Activated CD8-positive, alpha-beta memory T cell treated with anti-CD3 and anti-CD28 coated beads for 36 hours (primary cell): Measurements from ENCODE around the gene UBL5. TPM values are rescaled to one million over a fixed set of nuclear protein-coding genes. Genes with fewer than 3 reads are reported as not detected.
"Not testable (repeated sequence)": the region's sequence is repeated elsewhere in the genome, so short reads cannot be mapped to it uniquely, and the experiment has no call there.

ENCODE experiments used
- CTCF ChIA-PET: fragments of 350-600 bp; sonication (Branson Sonifier 250); formaldehyde crosslinking; loops from one replicate; lab custom pipeline; 2021; ENCODE audit warnings: antibody characterized with exemption; lab: Charles Lee
- POLR2A ChIA-PET: fragments of 350-600 bp; sonication (Branson Sonifier 250); formaldehyde crosslinking; loops from one replicate; lab custom pipeline; 2021; ENCODE audit warnings: antibody characterized with exemption; lab: Charles Lee
- total RNA-seq, 2 experiments: library from RNA; stranded (reverse); gene quantifications; one replicate each; pipeline ENCODE4 v1.2.3, GENCODE V29; 2021

Gene UBL5
- 100 to 1,000 TPM; 342 to 354 TPM for total RNA-seq

DNA sequence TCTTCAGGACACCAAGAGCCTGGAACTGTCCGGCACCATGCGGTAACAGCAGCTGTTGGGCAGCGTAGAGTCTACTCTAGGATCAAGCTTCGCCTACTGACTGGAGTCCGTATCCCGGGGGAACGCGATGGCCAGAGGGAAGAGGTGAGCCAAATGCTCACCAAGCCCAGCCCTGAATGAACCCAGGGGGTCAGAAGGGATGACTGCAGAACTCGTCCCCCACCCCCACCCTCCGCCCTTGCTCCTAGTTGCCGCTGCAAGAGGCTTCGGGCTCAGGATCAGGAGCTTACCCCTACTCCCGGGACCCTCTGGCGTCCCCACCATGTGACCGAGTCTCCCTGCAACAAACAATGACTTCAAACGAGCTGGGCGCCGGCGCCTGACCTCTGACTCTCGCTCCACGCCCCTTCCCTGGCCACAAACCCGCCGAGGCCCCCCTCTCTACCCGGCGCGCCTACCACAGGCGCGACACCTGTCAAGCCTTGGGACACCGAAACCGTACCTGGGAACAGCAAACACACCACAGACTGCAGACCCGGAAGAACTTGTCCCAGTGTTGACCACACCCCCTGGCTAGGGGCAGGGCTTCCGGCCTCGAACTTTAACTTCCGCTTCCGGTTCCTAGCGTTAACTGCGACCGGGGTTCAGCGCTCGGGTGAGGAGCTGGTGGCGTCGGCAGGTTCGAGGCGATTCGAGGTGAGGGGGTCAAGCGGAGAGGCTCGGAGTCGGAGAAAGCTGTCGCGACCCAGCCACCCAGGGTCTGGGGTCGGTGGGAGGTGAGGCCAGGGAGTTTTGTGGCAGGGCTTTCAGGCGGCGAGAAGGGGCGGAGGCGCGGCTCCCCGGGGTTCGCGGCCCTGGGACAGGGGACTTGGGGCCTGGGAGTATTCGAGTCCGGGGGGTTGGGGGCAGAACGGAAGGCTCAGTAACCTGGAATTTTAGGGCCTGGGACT lies at the start of gene UBL5:
Gene UBL5 (plus strand): TSS at position 630 of the 950 bp plus-strand sequence. CDS start 420 bp downstream, outside the sequence.
- ChIA-PET CTCF (interaction anchor here (0.9 to 1.8 kb wide), 2 partner anchors 8 to 18 kb away, joined by 4 to 8 read pairs; partner anchors contain the start of gene PIN1), POLR2A (interaction anchor here (0.6 to 1.1 kb wide), 4 partner anchors 11 to 202 kb away, joined by 3 to 4 read pairs (median 3); no protein-coding TSS in a partner anchor)

GRCh38 chr19:9782338-9782737 lies 45.4 kb upstream of the UBL5 start:
- POLR2A ChIA-PET: interaction anchor here (0.6 kb wide), 1 partner anchor 14 kb away, joined by 3 read pairs; the partner anchor contains the start of gene ZNF846
- CTCF ChIA-PET: interaction anchor here (0.5 to 1.2 kb wide), 2 partner anchors 53 to 476 kb away, joined by 3 to 4 read pairs; partner anchors contain the start of gene PIN1

- POLR2A ChIA-PET, CTCF ChIA-PET: not testable (repeated sequence)
These were observed 43.6 kb upstream of the UBL5 start for GRCh38 chr19:9784163-9784496.

- ChIA-PET POLR2A (interaction anchor here (1.0 kb wide), 1 partner anchor 17 kb away, joined by 4 read pairs; the partner anchor contains the start of gene ZNF846), CTCF (no interaction called here)
These were observed 42.1 kb upstream of the UBL5 start for GRCh38 chr19:9785367-9786331.

DNA sequence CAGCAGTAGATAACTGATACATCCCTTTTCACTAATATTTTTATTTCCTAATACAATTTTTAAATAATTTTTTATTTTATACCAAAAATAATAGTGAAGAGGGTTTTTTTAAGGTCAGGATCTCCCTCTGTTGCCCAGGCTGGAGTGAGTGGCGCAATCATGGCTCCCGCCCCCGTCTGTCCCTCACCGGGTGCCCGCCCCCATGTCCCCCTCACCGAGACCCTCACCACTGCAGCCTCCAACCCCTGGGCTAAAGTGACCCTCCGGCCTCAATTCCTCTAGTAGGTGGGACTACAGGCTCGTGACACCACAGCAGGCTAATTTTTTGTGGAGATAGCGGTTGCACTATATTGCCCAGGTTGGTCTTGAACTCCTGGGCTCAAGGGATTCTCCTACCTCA lies 41.4 kb upstream of the UBL5 start:
- CTCF ChIA-PET: no interaction called here
- POLR2A ChIA-PET: no interaction called here

DNA sequence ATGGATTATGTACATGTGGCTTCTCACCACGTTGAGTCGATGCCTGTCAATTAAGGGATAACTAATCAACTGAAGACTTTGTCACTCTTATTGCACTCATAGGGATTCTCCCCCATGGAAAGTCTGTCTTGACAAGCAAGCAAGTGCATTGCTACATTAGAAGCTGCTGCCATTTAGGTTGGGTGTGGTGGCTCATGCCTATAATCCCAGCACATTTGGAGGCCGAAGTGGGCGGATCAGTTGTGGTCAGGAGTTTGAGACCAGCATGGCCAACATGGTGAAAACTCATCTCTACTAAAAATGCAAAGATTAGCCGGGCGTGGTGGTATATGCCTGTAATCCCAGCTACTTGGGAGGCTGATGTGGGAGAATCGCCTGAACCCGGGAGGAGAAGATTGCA lies 40.9 kb upstream of the UBL5 start:
- POLR2A ChIA-PET: no interaction called here
- CTCF ChIA-PET: no interaction called here

- CTCF ChIA-PET: interaction anchor here (0.7 to 0.9 kb wide), 4 partner anchors 53 to 202 kb away, joined by 3 to 6 read pairs (median 3); no protein-coding TSS in a partner anchor
- POLR2A ChIA-PET: not testable (repeated sequence)
These were observed 39.1 kb upstream of the UBL5 start for GRCh38 chr19:9788604-9789003.

GRCh38 chr19:9789066-9789465 lies 38.7 kb upstream of the UBL5 start:
- ChIA-PET CTCF (interaction anchor here (0.7 to 0.8 kb wide), 2 partner anchors 53 to 203 kb away, joined by 3 to 6 read pairs; no protein-coding TSS in a partner anchor), POLR2A (no interaction called here)

DNA sequence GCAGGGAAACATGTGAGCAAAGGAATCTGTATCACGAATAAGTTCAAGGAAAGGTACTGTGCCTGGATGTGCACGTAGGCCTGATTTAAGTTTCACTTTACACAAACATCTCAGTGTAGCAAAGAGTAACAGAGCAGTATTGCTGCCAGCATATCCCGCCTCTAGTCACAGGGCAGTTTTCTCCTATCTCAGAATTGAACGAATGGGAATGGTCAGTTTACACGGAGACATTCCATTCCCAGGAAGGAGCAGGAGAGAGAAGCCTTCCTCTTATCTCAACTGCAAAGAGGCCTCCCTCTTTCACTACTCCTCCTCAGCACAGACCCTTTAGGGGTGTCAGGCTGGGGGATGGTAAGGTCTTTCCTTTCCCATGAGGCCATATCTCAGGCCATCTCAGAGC lies 38.1 kb upstream of the UBL5 start:
- CTCF ChIA-PET, POLR2A ChIA-PET: not testable (repeated sequence)

DNA sequence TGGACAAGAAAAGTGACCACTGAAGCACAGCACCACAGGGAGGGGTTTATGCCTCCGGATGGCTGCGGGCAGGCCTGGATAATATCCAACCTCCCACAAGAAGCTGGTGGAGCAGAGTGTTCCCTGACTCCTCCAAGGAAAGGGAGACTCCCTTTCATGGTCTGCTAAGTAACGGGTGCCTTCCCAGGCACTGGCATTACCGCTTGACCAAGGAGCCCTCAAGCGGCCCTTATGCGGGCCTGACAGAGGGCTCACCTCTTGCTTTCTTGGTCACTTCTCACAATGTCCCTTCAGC lies 36.7 kb upstream of the UBL5 start:
- CTCF ChIA-PET: interaction anchor here (0.7 to 1.6 kb wide), 2 partner anchors 97 to 166 kb away, joined by 5 read pairs; no protein-coding TSS in a partner anchor
- POLR2A ChIA-PET: not testable (repeated sequence)

GRCh38 chr19:9791552-9792205 lies 36.0 kb upstream of the UBL5 start:
- POLR2A ChIA-PET: no interaction called here
- CTCF ChIA-PET: interaction anchor here (1.6 kb wide), 1 partner anchor 166 kb away, joined by 5 read pairs; no protein-coding TSS in a partner anchor

GRCh38 chr19:9792206-9793070 lies 35.3 kb upstream of the UBL5 start:
- CTCF ChIA-PET: no interaction called here
- POLR2A ChIA-PET: no interaction called here

DNA sequence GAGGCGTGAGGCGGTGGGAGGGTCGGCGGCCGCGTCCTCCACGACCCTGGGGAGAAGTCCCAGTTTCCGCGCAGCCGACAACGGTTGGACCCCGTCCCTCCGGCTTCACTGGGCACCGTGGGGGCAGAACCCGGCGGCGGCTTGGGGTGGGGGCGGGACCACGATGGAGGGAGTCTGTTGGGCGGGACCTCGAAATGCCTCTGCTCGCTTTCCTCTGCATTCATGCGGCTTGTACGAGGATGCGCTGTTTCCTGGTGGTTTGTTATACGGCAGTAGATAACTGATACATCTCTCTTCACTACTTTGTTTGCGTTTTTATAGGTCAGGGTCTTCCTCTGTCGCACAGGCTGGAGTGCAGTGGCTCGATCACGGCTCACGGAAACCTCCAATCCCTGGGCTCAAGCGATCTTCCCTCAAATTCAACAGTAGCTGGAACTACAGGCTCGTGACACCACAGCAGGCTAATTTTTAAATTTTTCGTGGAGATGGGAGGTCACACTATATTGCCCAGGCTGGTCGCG lies 34.6 kb upstream of the UBL5 start:
- ChIA-PET CTCF (interaction anchor here (1.0 kb wide), 1 partner anchor 42 kb away, joined by 3 read pairs; the partner anchor contains the start of gene PIN1), POLR2A (interaction anchor here (0.6 kb wide), 1 partner anchor 36 kb away, joined by 6 read pairs; no protein-coding TSS in a partner anchor)

DNA sequence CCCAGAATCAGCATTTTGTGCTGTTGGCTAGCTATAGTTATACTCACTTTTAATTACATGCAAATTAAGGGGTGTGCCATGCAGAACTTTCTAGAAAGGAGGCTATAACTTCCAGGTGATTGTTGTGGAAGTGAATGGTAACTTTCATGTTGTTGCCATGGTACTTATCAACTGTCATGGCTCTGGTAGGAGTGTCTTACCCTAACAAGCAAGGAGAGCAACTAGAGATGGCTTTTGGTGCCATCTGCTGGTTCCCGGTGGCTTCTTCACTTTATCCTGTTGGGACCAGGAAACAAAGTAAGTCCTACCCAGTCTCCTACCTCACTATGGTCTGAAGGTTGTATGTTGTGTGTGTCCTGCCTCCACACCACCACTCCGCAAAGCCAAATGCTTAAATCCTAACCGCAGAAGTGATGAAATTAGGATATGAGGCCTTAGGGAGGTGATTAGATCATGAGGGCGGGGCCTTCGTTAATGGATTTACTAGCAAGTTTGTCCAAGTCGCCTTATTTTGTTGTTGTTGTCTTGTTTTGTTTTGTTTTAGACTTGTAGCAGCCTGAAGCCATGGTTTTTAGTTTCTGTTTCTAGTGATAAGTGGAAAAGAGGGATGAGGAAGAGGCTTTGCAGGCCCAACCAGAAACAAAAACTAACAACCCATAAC lies 31.5 kb upstream of the UBL5 start:
- POLR2A ChIA-PET: no interaction called here
- CTCF ChIA-PET: interaction anchor here (0.7 to 3.0 kb wide), 8 partner anchors 11 to 224 kb away, joined by 3 to 12 read pairs (median 3); partner anchors contain the start of gene ZNF121

GRCh38 chr19:9797871-9798270 lies 29.8 kb upstream of the UBL5 start:
- POLR2A ChIA-PET: no interaction called here
- CTCF ChIA-PET: interaction anchor here (3.0 kb wide), 1 partner anchor 172 kb away, joined by 12 read pairs; no protein-coding TSS in a partner anchor

DNA sequence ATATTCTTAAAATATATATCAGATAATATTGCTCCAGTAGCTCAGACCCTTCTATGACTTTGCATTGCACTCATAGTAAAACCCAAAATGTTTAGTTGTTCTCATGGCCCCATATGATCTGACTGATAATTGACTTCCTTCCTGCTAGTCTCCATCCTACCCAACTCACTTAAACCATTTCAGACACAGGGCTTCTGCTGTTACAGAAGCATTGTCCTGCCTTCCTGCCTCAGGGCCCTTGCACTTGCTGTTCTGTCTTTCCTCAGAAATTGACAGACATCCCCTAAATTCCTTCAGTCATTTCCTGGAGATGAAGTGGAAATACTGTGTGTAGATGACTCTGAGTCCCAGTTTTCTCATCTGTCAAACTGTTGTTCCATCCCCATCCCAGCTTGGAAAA lies 28.6 kb upstream of the UBL5 start:
- ChIA-PET POLR2A (no interaction called here), CTCF (interaction anchor here (0.6 to 1.2 kb wide), 4 partner anchors 31 to 178 kb away, joined by 3 to 5 read pairs (median 3); partner anchors contain the start of genes ZNF561 and ZNF846)

- ChIA-PET CTCF (no interaction called here), POLR2A (no interaction called here)
These were observed 25.7 kb upstream of the UBL5 start for GRCh38 chr19:9801976-9802375.
